ENCODE measurements around the gene ACSBG1.

The ACSBG1 gene

GRCh38 chr15:78207641-78208340 is 26.6 kb downstream of the ACSBG1 start:
- ChIA-PET CTCF (interaction anchor here (0.9 to 1.4 kb wide), 2 partner anchors 12 to 249 kb away, joined by 3 read pairs; no protein-coding TSS in a partner anchor), POLR2A (no interaction called here)
- DNase-seq (ENCODE audit: extremely low spot score): no peak
- TF ChIP-seq, protein P1, sequence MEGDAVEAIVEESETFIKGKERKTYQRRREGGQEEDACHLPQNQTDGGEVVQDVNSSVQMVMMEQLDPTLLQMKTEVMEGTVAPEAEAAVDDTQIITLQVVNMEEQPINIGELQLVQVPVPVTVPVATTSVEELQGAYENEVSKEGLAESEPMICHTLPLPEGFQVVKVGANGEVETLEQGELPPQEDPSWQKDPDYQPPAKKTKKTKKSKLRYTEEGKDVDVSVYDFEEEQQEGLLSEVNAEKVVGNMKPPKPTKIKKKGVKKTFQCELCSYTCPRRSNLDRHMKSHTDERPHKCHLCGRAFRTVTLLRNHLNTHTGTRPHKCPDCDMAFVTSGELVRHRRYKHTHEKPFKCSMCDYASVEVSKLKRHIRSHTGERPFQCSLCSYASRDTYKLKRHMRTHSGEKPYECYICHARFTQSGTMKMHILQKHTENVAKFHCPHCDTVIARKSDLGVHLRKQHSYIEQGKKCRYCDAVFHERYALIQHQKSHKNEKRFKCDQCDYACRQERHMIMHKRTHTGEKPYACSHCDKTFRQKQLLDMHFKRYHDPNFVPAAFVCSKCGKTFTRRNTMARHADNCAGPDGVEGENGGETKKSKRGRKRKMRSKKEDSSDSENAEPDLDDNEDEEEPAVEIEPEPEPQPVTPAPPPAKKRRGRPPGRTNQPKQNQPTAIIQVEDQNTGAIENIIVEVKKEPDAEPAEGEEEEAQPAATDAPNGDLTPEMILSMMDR (IDR thresholded peaks at IDR 0.05; ENCODE audit: control extremely low read depth, extremely low read depth, low read depth, missing control alignments): no peak

DNA sequence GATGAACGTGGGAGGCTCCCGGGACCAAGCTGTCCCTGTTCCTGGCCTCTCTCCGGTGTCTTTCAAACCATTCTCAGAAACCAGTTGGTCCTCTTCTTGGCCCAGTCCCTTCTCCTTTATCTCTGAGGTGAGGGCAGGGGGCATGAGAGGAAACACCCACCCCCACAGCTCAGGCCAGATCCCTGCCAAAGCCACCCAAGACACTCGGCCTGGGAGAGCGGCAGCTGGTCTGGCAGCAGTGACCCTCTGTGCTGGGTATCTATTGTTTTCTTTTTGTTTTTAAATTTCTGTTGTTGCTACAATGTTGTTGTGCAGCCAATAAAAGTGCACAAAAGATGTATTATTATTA is 27.3 kb downstream of the ACSBG1 start:
- TF ChIP-seq, protein P1 (IDR thresholded peaks at IDR 0.05; ENCODE audit: control extremely low read depth, extremely low read depth, low read depth, missing control alignments): no peak
- POLR2A ChIA-PET: no interaction called here
- CTCF ChIA-PET: interaction anchor here (0.9 to 2.7 kb wide), 3 partner anchors 11 to 248 kb away, joined by 3 to 10 read pairs (median 3); no protein-coding TSS in a partner anchor
- DNase-seq (ENCODE audit: extremely low spot score): no peak

DNA sequence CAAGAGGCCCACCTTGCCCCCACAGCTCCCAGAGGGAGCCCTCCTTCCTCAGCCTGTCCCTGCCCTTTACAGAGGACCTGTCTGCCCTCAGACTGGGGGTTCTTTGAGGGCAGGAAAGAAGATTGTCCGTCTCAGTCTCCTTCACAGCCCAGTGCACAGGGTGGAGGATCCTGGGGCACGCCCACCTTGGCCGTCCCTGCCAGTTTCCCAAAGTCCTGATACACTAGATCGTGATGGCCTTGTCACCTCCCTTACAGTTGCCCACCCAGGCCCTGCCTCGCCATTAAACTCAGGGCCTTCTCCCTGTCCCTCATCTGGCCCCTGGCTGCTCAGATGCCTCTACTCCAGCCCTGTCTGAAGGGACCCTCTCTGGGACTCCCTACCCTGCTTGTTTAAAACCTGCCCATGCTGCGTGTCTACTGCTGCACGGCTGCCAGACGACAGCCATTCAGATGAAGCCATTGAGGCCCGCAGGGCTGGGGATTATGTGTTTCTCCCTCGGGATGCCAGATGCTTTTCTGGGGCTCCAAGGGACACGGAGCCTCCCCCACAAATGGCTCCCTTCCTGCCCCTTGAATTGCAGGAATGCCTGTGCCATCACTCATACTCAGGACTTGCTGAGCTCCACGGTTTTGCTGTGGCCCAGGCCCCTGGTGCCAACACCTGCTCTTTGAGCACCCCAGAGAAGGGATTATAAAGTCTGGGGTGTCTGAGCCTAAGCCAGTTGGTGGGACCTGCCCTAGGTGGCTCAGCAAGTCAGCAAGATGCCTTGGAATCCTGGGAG is 27.8 kb downstream of the ACSBG1 start:
- no peak for DNase-seq (ENCODE audit: extremely low spot score)
- TF ChIP-seq, protein P1 (IDR thresholded peaks at IDR 0.05; ENCODE audit: control extremely low read depth, extremely low read depth, low read depth, missing control alignments): no peak
- ChIA-PET POLR2A (no interaction called here), CTCF (interaction anchor here (0.9 to 3.8 kb wide), 7 partner anchors 11 to 248 kb away, joined by 3 to 26 read pairs (median 5); partner anchors contain the start of gene CIB2)

DNA sequence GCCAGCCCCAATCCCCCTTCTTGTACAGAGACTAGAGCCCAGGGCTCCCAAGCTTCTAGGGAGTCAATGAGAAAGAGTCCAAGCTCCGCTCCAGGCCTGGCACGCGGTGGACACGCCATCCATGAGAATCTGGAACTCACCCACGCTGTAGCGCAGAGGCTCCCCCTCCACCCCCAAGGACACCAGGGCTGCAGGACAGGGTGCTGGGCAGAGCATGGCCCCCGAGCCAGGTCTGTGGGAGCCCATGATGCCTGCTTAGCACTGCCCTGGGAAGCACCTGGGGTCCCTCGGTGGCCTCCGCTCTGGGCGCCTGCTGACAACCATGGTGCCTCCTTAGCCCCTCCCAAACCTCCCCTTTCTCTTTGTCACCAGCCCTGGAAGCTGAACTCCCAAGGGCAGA is 28.5 kb downstream of the ACSBG1 start:
- CTCF ChIA-PET: interaction anchor here (0.6 to 3.8 kb wide), 10 partner anchors 11 to 374 kb away, joined by 3 to 26 read pairs (median 4); partner anchors contain the start of gene CIB2
- TF ChIP-seq, protein P1 (IDR thresholded peaks at IDR 0.05; ENCODE audit: control extremely low read depth, extremely low read depth, low read depth, missing control alignments): no peak
- no peak for DNase-seq (ENCODE audit: extremely low spot score)
- POLR2A ChIA-PET: no interaction called here

DNA sequence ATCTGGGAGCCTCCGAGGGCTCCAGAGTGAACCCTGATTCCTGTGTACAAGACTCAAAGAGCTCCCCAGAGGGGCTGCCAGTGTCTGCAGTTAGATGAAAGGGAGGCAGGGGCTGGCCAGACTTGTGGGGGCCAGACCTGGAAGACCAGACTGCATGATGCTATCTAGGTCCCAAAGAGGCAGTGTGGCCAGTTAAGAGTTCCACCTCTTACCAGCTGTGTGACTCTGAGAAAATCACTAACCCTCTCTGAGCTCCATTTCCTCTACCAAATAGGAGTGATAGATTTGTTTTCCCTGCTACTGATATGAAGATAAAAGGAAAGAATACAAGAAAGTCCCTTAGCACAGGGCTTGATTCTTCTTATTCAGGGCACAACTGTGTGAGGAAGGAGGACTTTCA is 29.0 kb downstream of the ACSBG1 start:
- DNase-seq (ENCODE audit: extremely low spot score): no peak
- TF ChIP-seq, protein P1 (IDR thresholded peaks at IDR 0.05; ENCODE audit: control extremely low read depth, extremely low read depth, low read depth, missing control alignments): no peak
- POLR2A ChIA-PET: no interaction called here
- CTCF ChIA-PET: interaction anchor here (0.6 to 3.8 kb wide), 11 partner anchors 11 to 375 kb away, joined by 3 to 26 read pairs (median 4); partner anchors contain the start of gene CIB2

Data from GM10248 (cell line).